ENCODE results near the gene VPS33A. TPM values are rescaled to one million over a fixed set of nuclear protein-coding genes. Genes with fewer than 3 reads are reported as not detected.

Gene VPS33A
- total and polyA plus RNA-seq, 2 donors (not counting 3 experiments of a cell fraction or from before 2014, with no cell fraction given) = 12.1 to 23.1 TPM

- Histone ChIP-seq H4K20me1 (replicated peaks; ENCODE audit: control insufficient read depth, extremely low read depth, insufficient read depth, low read length) (no peaks in the 10 kb centered on the region), H3K36me3 (ENCODE audit: control insufficient read depth in 2 of 2, extremely low read depth in 1 of 2, insufficient read depth in 2 of 2, low read length in 2 of 2) (peaks cover 18 to 26% of the 10 kb centered on the region in 2 experiments), H3K4me2 (ENCODE audit: insufficient read depth, low read length) (no peak overlapping the region), H3K27me3 (ENCODE audit: control insufficient read depth in 2 of 2, insufficient read depth in 2 of 2, low read length in 2 of 2) (no peaks in the 10 kb centered on the region), H3K9me1 (replicated peaks; ENCODE audit: control insufficient read depth, extremely low read depth, insufficient read depth, low read length) (no peaks in the 10 kb centered on the region), H3K4me3 (replicated peaks in 1 of 3; ENCODE audit: insufficient read depth in 1 of 3, low read depth in 1 of 3, low read length in 3 of 3) (no peak overlapping the region), H3K9me3 (replicated peaks; ENCODE audit: control insufficient read depth, insufficient read depth, low read length) (no peaks in the 10 kb centered on the region), H2AFZ (ENCODE audit: low read depth, low read length) (no peak overlapping the region), H3K9ac (replicated peaks; ENCODE audit: extremely low read depth, insufficient read depth, low read length) (no peak overlapping the region), H3K27ac (ENCODE audit: insufficient read depth, low read depth, low read length) (no peak overlapping the region), H3K4me1 (ENCODE audit: control insufficient read depth, extremely low read depth, insufficient read depth, low read length) (no peaks in the 10 kb centered on the region), H3K79me2 (ENCODE audit: control insufficient read depth, insufficient read depth, low read length) (peaks cover 11% of the 10 kb centered on the region)
- dilution Hi-C loops (cut with MboI; ENCODE audit: extremely low pct_ligation_motif_present, low sequenced_read_pairs) (no loop called here), intact Hi-C loops (cut with micrococcal nuclease) (no loop called here)
- no peak for TF ChIP-seq POLR2AphosphoS5 (IDR thresholded peaks at IDR 0.05; ENCODE audit: insufficient read depth, low read depth, low read length)
- TF ChIP-seq FOS (IDR thresholded peaks at IDR 0.05; ENCODE audit: borderline replicate concordance, insufficient read depth, low read length) = no peak
- TF ChIP-seq GATA2 (IDR thresholded peaks at IDR 0.05; ENCODE audit: insufficient read depth, insufficient read length, low read depth, low read length) = no peak
- TF ChIP-seq MYC (IDR thresholded peaks at IDR 0.05; ENCODE audit: low read depth, low read length) = no peak
- no peak for TF ChIP-seq POLR2A (IDR thresholded peaks at IDR 0.05; ENCODE audit: low read depth, low read length)
- no peak for TF ChIP-seq MAX (IDR thresholded peaks at IDR 0.05; ENCODE audit: insufficient read depth, insufficient read length)
- TF ChIP-seq EZH2 (IDR thresholded peaks at IDR 0.05; ENCODE audit: borderline replicate concordance, low read depth, low read length, severe bottlenecking) = no peak
- TF ChIP-seq, protein P1, sequence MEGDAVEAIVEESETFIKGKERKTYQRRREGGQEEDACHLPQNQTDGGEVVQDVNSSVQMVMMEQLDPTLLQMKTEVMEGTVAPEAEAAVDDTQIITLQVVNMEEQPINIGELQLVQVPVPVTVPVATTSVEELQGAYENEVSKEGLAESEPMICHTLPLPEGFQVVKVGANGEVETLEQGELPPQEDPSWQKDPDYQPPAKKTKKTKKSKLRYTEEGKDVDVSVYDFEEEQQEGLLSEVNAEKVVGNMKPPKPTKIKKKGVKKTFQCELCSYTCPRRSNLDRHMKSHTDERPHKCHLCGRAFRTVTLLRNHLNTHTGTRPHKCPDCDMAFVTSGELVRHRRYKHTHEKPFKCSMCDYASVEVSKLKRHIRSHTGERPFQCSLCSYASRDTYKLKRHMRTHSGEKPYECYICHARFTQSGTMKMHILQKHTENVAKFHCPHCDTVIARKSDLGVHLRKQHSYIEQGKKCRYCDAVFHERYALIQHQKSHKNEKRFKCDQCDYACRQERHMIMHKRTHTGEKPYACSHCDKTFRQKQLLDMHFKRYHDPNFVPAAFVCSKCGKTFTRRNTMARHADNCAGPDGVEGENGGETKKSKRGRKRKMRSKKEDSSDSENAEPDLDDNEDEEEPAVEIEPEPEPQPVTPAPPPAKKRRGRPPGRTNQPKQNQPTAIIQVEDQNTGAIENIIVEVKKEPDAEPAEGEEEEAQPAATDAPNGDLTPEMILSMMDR (IDR thresholded peaks at IDR 0.05; ENCODE audit: extremely low read depth in 1 of 2, insufficient read depth in 1 of 2, low read depth in 1 of 2, low read length in 2 of 2) = no peak
- no peak for TF ChIP-seq JUN (IDR thresholded peaks at IDR 0.05; ENCODE audit: borderline replicate concordance, insufficient read depth, insufficient read length, low read depth)
- BruUV-seq (replicated peaks) = no TSS peak
- POLR2A ChIA-PET = no interaction called here
- no peak for DNase-seq (ENCODE audit: low read depth, low spot score)
- CTCF ChIA-PET = no interaction called here
- no peak for FAIRE-seq
These were observed 49.8 kb downstream of the VPS33A start for GRCh38 chr12:122216445-122216844.
